ENCODE data around the gene NR2F1-AS1. TPM values are rescaled to one million over a fixed set of nuclear protein-coding genes. Genes with fewer than 3 reads are reported as not detected.

NR2F1-AS1 gene
- polyA plus RNA-seq, 1 donor (not counting 4 experiments of a cell fraction or from before 2014, with no cell fraction given) = 0.25 TPM

DNA sequence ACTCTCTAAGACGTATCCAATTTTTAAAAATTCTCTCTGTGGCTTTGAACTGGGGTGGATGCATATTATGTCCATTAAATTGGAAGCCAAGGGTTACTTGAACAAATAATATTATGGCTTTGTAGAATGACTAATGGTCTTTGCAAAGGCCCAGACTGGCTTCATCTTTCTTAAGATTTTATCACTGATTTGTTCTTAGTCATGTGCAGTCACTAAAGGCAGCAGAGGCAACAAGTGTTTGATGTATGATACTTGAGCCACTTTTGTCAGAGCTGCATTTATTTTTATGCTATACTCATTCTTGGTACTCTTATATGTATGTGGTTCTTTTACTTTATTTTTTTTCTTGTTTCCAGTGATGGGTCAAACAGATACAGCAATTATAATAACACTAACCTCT lies 152.2 kb downstream of the NR2F1-AS1 start:
- H3K4me3 ChIP-seq (ENCODE audit: control insufficient read depth in 2 of 3, extremely low read depth in 1 of 3, insufficient read depth in 2 of 3, low read depth in 1 of 3, low read length in 3 of 3) = no peak overlapping the region
- no peaks in the 10 kb centered on the region for H3K4me1 ChIP-seq (ENCODE audit: control insufficient read depth, extremely low read depth, insufficient read depth, low read length)
- TF ChIP-seq CTCF (optimal IDR thresholded peaks at IDR 0.05 in 1 of 3, IDR thresholded peaks at IDR 0.05 in 1 of 3, conservative IDR thresholded peaks at IDR 0.05 in 1 of 3; ENCODE audit: extremely low read depth in 1 of 3, insufficient read depth in 2 of 3, low read length in 3 of 3) (no peak), EZH2 (IDR thresholded peaks at IDR 0.05; ENCODE audit: low read length) (no peak)
- dilution Hi-C loops (cut with MboI; ENCODE audit: extremely low pct_ligation_motif_present, low sequenced_read_pairs) = no loop called here
- no peak overlapping the region for H3K27ac ChIP-seq (ENCODE audit: control insufficient read depth, insufficient read depth, low read length)
- H3K4me2 ChIP-seq (ENCODE audit: control insufficient read depth, extremely low read depth, insufficient read depth, low read depth, low read length) = no peak overlapping the region
- no peaks in the 10 kb centered on the region for H3K9me1 ChIP-seq (ENCODE audit: control insufficient read depth, extremely low read depth, insufficient read depth, low read length)
- no peaks in the 10 kb centered on the region for H4K20me1 ChIP-seq (ENCODE audit: control insufficient read depth, extremely low read depth, insufficient read depth, low read length)
- no peak for DNase-seq (ENCODE audit: low read depth, low spot score)
- H3K79me2 ChIP-seq (ENCODE audit: control insufficient read depth, insufficient read depth, low read length) = no peaks in the 10 kb centered on the region
- no peak overlapping the region for H2AFZ ChIP-seq (ENCODE audit: control insufficient read depth, low read length)
- H3K27me3 ChIP-seq (ENCODE audit: control insufficient read depth, extremely low read depth, insufficient read depth, low read length) = no peaks in the 10 kb centered on the region
- FAIRE-seq = no peak
- H3K9ac ChIP-seq (ENCODE audit: control insufficient read depth, extremely low read depth, insufficient read depth, low read length) = no peak overlapping the region
- no peaks in the 10 kb centered on the region for H3K9me3 ChIP-seq (ENCODE audit: control insufficient read depth, low read depth, low read length)
- H3K36me3 ChIP-seq (ENCODE audit: control insufficient read depth in 2 of 2, extremely low read depth in 1 of 2, insufficient read depth in 2 of 2, low read length in 2 of 2) = no peaks in the 10 kb centered on the region

- DNase-seq (ENCODE audit: low read depth, low spot score) (no peak), FAIRE-seq (no peak)
- H3K4me2 ChIP-seq (ENCODE audit: control insufficient read depth, extremely low read depth, insufficient read depth, low read depth, low read length) = no peak overlapping the region
- H3K9me1 ChIP-seq (ENCODE audit: control insufficient read depth, extremely low read depth, insufficient read depth, low read length) = no peaks in the 10 kb centered on the region
- TF ChIP-seq CTCF (optimal IDR thresholded peaks at IDR 0.05 in 1 of 3, IDR thresholded peaks at IDR 0.05 in 1 of 3, conservative IDR thresholded peaks at IDR 0.05 in 1 of 3; ENCODE audit: extremely low read depth in 1 of 3, insufficient read depth in 2 of 3, low read length in 3 of 3) (no peak), EZH2 (IDR thresholded peaks at IDR 0.05; ENCODE audit: low read length) (no peak)
- H2AFZ ChIP-seq (ENCODE audit: control insufficient read depth, low read length) = no peak overlapping the region
- H3K36me3 ChIP-seq (ENCODE audit: control insufficient read depth in 2 of 2, extremely low read depth in 1 of 2, insufficient read depth in 2 of 2, low read length in 2 of 2) = no peaks in the 10 kb centered on the region
- H3K9me3 ChIP-seq (ENCODE audit: control insufficient read depth, low read depth, low read length) = no peaks in the 10 kb centered on the region
- no peaks in the 10 kb centered on the region for H3K27me3 ChIP-seq (ENCODE audit: control insufficient read depth, extremely low read depth, insufficient read depth, low read length)
- H3K27ac ChIP-seq (ENCODE audit: control insufficient read depth, insufficient read depth, low read length) = no peak overlapping the region
- dilution Hi-C loops (cut with MboI; ENCODE audit: extremely low pct_ligation_motif_present, low sequenced_read_pairs) = no loop called here
- H3K79me2 ChIP-seq (ENCODE audit: control insufficient read depth, insufficient read depth, low read length) = no peaks in the 10 kb centered on the region
- no peaks in the 10 kb centered on the region for H4K20me1 ChIP-seq (ENCODE audit: control insufficient read depth, extremely low read depth, insufficient read depth, low read length)
- no peaks in the 10 kb centered on the region for H3K4me1 ChIP-seq (ENCODE audit: control insufficient read depth, extremely low read depth, insufficient read depth, low read length)
- H3K4me3 ChIP-seq (ENCODE audit: control insufficient read depth in 2 of 3, extremely low read depth in 1 of 3, insufficient read depth in 2 of 3, low read depth in 1 of 3, low read length in 3 of 3) = no peak overlapping the region
- no peak overlapping the region for H3K9ac ChIP-seq (ENCODE audit: control insufficient read depth, extremely low read depth, insufficient read depth, low read length)
Observed at GRCh38 chr5:93427316-93427715, 153.7 kb downstream of the NR2F1-AS1 start.

Measured in keratinocyte (primary cell).